Measurements from ENCODE around the gene SEC22C.

- TF ChIP-seq POLR2AphosphoS5 (IDR thresholded peaks at IDR 0.05) = no peak
- TF ChIP-seq, protein P1, sequence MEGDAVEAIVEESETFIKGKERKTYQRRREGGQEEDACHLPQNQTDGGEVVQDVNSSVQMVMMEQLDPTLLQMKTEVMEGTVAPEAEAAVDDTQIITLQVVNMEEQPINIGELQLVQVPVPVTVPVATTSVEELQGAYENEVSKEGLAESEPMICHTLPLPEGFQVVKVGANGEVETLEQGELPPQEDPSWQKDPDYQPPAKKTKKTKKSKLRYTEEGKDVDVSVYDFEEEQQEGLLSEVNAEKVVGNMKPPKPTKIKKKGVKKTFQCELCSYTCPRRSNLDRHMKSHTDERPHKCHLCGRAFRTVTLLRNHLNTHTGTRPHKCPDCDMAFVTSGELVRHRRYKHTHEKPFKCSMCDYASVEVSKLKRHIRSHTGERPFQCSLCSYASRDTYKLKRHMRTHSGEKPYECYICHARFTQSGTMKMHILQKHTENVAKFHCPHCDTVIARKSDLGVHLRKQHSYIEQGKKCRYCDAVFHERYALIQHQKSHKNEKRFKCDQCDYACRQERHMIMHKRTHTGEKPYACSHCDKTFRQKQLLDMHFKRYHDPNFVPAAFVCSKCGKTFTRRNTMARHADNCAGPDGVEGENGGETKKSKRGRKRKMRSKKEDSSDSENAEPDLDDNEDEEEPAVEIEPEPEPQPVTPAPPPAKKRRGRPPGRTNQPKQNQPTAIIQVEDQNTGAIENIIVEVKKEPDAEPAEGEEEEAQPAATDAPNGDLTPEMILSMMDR (IDR thresholded peaks at IDR 0.05) = no peak
- TF ChIP-seq POLR2A (IDR thresholded peaks at IDR 0.05) = no peak
Measured at GRCh38 chr3:42612217-42612616, 30.4 kb upstream of the SEC22C start.
